Liver (tissue), 3 donors: ENCODE data around the gene SERPINB1.
A peak's percentile ranks its signal among the peaks of the same experiment; 100 is the strongest.

Experiments used
- CTCF ChIP-seq: fragments of 150-350 bp; IDR thresholded peaks from 2 replicates; pipeline ENCODE4 v1.5.1; 2017; ENCODE audit warnings: improper control_type of control experiment, low read depth, low read length; ENCODE audit not compliant: missing input control
- FOXA2 ChIP-seq: IDR thresholded peaks from 2 replicates; pipeline ENCODE4 v1.6.1; 2016; ENCODE audit warnings: antibody characterized with exemption
- GABPA ChIP-seq, 2 donors: IDR thresholded peaks in 1 of 2; conservative IDR thresholded peaks in 1 of 2; 2 replicates each; pipeline ENCODE4 v1.6.1; 2016; ENCODE audit warnings: antibody characterized with exemption in 2 of 2, mild to moderate bottlenecking in 1 of 2, moderate library complexity in 1 of 2
- HNF4G ChIP-seq: IDR thresholded peaks from 2 replicates; pipeline ENCODE4 v1.6.1; 2016; ENCODE audit warnings: antibody characterized with exemption
- JUND ChIP-seq, 2 donors: IDR thresholded peaks; 2 replicates each; pipeline ENCODE4 v1.6.1; 2016; ENCODE audit warnings: antibody characterized with exemption in 2 of 2
- REST ChIP-seq: IDR thresholded peaks from 2 replicates; pipeline ENCODE4 v1.6.1; 2016; ENCODE audit warnings: antibody characterized with exemption, mild to moderate bottlenecking
- RXRA ChIP-seq, 2 donors: IDR thresholded peaks; 2 replicates each; pipeline ENCODE4 v1.6.1; 2017 to 2018; ENCODE audit warnings: antibody characterized with exemption in 2 of 2, mild to moderate bottlenecking in 1 of 2
- SP1 ChIP-seq: IDR thresholded peaks from 2 replicates; pipeline ENCODE4 v1.6.1; 2018; ENCODE audit warnings: antibody characterized with exemption, mild to moderate bottlenecking
- TAF1 ChIP-seq: conservative IDR thresholded peaks from 2 replicates; pipeline ENCODE4 v1.6.1; 2016; ENCODE audit warnings: antibody characterized with exemption, mild to moderate bottlenecking
- YY1 ChIP-seq: IDR thresholded peaks from 2 replicates; pipeline ENCODE4 v1.6.1; 2016; ENCODE audit warnings: antibody characterized with exemption, mild to moderate bottlenecking
- TF ChIP-seq, protein P1 (sequence below): IDR thresholded peaks from 2 replicates; pipeline ENCODE4 v1.6.1; 2016; ENCODE audit warnings: antibody characterized with exemption
- TF ChIP-seq, protein P2 (sequence below): IDR thresholded peaks from 2 replicates; pipeline ENCODE4 v1.6.1; 2016; ENCODE audit warnings: antibody characterized with exemption
- donor health status: healthy.
- donor health status: healthy.

GRCh38 chr6:2876210-2877056, 34.8 kb upstream of the SERPINB1 start:
- TF ChIP-seq CTCF: no peak
- TF ChIP-seq TAF1: no peak
- peak; percentile 85 for TF ChIP-seq YY1
- peak; percentile 95 to 97 for TF ChIP-seq JUND (IDR thresholded peaks at IDR 0.05)
- TF ChIP-seq, protein P1, sequence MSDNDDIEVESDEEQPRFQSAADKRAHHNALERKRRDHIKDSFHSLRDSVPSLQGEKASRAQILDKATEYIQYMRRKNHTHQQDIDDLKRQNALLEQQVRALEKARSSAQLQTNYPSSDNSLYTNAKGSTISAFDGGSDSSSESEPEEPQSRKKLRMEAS: peak; percentile 95
- TF ChIP-seq, protein P2, sequence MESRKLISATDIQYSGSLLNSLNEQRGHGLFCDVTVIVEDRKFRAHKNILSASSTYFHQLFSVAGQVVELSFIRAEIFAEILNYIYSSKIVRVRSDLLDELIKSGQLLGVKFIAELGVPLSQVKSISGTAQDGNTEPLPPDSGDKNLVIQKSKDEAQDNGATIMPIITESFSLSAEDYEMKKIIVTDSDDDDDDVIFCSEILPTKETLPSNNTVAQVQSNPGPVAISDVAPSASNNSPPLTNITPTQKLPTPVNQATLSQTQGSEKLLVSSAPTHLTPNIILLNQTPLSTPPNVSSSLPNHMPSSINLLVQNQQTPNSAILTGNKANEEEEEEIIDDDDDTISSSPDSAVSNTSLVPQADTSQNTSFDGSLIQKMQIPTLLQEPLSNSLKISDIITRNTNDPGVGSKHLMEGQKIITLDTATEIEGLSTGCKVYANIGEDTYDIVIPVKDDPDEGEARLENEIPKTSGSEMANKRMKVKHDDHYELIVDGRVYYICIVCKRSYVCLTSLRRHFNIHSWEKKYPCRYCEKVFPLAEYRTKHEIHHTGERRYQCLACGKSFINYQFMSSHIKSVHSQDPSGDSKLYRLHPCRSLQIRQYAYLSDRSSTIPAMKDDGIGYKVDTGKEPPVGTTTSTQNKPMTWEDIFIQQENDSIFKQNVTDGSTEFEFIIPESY: peak; percentile 93
- TF ChIP-seq GABPA (IDR thresholded peaks at IDR 0.05 in 1 of 2, conservative IDR thresholded peaks at IDR 0.05 in 1 of 2): peak in 1 of 2 donors; percentile 68
- peak; percentile 87 for TF ChIP-seq REST
- peak; percentile 85 for TF ChIP-seq FOXA2
- peak; percentile 62 for TF ChIP-seq HNF4G
- peak; percentile 100 for TF ChIP-seq RXRA (IDR thresholded peaks at IDR 0.05)
- peak; percentile 99 for TF ChIP-seq SP1
